DMS114 treated with DMSO at 0.1 percent for 48 hours (cell line): ENCODE measurements around the gene TCEANC2.
A peak's percentile ranks its signal among the peaks of the same experiment; 100 is the strongest.
"Not testable (repeated sequence)": the region's sequence is repeated elsewhere in the genome, so short reads cannot be mapped to it uniquely, and the experiment has no call there.

ENCODE experiments used
- DNase-seq: peaks from one replicate; lab custom pipeline; 2025; ENCODE audit not compliant: unreplicated experiment; lab: John Stamatoyannopoulos, UW

The TCEANC2 gene

DNA sequence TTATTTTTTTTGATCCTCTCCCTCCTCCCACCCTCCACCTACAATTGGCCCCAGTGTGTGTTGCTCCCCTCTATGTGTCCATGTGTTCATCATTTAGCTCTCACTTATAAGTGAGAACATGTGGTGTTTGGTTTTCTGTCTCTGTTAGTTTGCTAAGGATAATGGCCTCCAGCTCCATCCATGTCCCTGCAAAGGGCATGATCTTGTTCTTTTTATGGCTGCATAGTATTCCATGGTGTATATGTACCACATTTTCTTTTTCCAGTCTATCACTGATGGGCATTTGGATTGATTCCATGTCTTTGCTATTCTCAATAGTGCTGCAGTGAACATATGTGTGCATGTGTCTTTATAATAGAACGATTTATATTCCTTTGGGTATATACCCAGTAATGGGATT is 28.6 kb upstream of the TCEANC2 start:
- not testable (repeated sequence) for DNase-seq

DNA sequence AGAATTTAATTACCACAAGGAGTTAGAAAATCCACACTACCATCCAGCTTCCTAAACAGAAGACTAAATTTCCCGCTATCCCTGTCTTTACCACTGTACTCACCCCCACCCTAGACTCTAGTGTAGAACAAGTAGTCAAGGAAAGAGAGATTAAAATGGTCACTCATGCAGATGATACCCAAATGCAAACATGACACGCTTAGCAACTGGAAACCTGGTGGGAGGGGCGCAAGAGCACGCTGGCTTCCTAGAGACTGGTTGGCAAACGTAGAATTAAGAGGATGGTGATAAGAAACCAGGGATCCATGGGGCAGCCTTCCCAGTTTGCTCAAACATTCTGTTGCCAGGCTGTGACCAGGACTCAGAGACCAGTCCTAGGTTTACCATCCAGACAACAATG is 25.6 kb upstream of the TCEANC2 start:
- no peak for DNase-seq

DNA sequence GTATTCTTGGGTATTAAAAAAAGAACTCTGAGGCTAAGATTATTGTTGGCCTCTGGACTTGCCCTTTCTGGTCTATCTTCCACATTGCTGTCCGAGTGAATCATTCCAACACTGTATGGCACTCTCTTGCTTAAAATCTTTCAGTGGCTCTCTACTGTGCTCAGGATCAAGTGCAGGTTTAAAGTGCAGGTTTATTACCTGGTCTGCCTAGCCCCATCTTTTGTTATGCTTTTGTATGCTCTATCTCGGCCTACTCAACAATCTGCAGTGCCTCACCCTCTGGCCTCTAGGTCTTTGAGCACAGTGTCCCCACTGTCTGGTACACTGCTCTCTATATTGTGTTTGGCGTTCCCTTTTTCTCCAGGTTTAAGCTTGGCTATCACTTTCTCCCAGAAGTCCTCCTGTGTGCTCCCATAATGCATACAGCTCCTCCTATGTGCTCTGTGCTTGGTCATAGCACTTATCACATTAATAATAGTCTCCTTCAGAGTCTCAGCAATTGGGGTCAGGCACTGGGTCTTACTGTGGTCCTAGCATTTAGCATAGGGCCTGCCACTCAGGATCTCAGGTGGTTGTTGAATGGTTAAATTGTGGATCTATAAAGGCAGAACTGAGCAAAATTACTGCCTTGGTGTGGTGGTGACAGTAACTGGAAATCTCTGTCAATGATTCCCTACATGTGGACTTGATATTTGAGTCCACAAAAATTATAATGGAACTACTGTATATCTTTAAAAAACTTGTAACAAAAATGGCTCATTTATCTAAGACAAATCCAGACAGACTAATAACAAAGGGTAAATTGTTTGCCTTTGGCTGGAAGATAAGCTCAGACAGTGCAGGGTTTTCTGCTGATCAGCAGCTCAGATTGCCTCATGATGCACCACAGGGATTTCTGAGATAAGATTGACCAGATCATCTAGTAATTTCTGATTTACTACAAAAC is 24.8 kb upstream of the TCEANC2 start:
- DNase-seq, result no peak

DNA sequence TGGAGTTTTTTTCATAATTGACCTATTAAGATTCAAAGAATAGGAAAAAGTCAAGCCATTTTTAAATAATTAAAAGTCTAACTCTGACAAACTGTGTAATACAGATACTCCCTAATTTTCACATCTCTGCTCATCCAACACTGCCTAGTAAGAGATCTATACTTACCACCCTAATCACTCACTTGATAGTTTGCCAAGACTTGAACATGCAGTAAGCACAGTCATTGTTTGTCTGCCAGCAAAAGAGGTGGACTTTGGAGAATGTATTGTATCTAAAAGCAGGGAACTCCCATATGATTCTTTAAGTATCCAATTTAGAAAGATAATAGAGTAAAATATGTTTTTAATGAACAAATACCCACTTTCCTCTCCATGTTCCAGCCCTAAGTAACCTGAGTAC is 15.9 kb upstream of the TCEANC2 start:
- no peak for DNase-seq

DNA sequence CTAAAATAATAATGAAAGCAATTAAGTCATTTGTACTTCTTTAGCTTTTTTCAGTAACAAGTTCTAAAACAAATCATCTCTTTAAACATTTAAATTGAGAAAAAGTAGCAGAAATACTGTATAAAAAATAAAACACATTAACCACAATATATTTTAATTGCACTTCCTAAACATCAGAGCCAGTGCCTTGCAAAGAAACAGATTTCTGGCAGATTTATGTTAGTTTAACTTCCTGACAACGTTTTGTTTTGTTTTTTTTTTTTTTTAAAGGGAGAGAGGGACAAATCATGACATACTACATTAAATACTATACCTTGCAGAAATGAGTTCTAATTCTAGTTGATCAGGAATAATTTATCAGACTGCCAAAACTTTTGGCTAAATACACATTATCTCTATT is 11.6 kb upstream of the TCEANC2 start:
- DNase-seq, result no peak

DNA sequence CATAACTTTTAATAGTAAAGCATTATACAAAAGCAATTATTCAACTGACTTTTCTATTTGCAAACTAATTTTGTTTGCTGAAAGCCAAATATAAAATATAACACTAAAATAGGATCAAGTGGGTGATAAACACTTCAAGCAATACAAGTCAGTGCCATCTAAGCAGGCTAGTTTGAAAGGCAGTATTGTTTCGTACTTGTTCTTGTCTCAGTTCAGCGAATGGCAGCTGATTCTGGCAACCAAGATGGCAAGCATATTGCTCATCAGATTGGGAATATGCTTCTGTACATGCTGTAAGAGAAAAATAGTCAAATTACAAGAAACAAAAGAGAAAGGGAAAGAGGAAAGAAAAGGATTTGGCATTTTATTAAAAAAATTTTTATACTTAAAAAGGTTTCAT is 7.9 kb upstream of the TCEANC2 start:
- DNase-seq, result no peak

DNA sequence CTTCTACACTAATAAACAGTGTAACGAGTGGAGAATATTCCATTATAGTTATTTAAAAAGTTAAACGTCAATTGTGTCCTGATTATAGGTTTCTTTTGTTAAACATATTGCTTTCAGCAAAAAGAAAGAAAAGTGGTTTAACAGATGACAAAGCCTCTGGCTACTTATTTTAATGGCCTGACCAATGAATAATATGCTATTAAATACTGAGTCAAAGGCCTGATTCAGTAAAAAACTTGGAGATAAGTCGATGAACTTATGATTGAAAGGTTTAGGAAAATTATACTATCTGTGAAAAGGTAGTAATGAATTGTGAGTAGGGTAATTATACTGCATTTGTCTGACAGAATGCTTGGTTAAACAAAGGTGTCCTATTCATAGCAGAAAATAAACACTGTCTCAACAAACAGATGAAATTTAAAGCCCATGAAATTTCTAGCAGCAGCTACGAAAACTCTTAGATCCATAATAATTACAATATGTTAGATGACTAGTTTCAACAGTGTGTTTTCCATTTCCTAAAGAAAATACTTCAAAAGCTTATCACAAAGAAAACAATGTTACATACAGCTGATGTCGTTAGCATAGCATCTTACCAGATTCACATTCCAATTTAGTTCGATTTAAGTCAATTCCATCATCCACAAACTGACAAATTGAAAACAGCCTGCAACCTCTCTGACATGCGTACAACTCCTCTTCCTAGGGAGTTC is 6.6 kb upstream of the TCEANC2 start:
- no peak for DNase-seq

DNA sequence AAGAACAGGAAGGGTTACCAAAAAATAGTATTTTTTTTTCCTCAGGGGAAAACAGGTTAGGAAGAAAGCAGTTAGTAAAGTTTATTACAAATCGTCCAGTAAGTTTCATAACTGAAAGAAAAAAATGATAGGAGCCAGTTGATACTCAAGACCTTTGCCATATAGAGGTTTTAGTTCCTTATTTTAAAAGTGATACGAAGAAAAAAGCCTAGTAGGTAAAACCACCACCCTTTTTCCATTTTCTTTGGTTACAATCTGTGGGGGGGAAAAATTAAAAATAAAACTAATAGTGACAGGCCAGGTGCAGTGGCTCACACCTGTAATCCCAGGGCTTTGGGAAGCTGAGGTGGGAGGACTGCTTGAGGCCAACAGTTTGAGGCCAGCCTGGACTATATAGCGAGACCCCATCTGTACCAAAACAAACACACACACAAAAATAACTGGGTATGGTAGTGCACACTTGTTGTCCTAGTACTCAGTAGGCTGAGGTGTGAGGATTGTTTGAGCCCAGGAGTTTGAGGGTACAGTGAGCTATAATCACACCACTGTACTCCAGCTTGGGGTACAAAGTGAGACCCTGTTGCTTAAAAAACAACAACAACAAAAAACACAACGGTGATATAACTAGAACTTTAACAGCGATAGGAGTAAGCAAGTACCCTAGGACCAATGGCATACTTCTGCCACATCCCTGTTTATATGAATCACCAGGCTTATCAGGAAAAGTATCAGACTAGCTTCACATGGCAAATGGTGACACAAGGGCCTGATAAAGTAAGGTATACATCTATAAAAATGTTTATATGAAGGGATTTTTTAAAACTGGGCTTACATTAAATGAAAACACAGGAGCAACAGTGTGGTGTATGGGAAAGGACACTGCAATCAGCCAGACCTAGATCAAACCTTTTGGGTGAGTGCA is 5.8 kb upstream of the TCEANC2 start:
- no peak for DNase-seq

DNA sequence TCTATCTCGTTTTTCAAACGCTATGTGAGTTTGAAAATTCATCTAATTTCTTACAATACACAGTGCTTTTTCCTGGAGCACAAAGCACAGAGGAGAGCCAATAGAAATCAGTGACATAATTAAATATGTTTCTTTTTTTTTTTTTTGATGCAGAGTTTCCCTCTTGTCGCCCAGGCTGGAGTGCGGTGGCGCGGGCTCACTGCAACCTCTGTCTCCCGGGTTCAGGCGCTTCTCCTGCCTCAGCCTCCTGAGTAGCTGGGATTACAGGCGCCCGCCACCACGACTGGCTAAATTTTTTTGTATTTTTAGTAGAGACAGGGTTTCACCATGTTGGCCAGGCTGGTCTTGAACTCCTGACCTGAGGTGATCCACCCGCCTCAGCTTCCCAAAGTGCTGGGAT is 3.0 kb upstream of the TCEANC2 start:
- DNase-seq, result not testable (repeated sequence)

DNA sequence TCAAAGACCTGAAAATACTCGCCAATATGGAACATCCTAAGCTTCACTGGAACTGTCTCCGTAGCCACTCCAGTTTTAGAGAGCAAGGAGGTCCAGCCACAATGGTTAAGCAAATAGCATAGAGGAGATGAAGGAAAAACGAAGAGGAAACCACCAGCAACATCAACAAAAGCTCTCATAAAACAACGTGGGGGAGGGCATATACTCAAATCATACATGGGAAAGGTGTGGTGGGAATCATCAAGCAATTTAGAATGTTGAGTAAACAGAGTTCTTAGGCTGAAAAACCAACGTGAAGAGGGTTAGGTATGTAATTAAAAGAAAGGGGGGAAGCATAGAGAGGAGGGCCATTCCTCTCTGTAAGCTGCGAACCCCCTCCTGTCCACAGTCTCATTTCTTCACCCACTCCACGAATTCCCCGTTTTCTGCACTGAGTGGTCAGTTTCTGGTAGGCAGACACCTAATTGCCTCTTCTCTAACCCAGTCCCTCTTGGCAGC is 1.4 kb upstream of the TCEANC2 start:
- no peak for DNase-seq

DNA sequence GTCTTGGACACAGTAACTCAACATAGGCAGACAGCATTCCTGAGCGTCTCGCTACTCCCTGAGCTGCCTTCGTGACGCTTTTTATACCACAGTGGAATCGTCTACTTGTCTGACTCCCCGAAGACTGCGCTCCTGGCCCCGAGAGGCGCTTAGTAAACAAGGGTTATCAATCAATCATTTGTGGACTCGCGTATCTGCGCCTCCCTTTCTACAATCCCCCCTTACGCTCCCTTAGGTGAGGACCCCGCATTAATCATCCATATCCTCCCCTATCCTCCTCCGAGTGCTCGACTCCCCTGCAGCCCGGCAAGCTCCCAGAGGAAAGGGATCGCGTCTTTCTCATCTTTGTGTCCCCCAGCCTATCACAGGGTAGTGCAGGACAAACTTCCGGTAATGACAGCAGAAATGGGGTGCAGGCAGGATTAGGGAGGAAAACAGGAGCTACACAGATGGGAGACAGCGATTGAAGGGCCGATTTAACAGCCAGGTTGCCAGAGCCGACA is 926 bp upstream of the TCEANC2 start:
- DNase-seq, result peak; percentile 27

DNA sequence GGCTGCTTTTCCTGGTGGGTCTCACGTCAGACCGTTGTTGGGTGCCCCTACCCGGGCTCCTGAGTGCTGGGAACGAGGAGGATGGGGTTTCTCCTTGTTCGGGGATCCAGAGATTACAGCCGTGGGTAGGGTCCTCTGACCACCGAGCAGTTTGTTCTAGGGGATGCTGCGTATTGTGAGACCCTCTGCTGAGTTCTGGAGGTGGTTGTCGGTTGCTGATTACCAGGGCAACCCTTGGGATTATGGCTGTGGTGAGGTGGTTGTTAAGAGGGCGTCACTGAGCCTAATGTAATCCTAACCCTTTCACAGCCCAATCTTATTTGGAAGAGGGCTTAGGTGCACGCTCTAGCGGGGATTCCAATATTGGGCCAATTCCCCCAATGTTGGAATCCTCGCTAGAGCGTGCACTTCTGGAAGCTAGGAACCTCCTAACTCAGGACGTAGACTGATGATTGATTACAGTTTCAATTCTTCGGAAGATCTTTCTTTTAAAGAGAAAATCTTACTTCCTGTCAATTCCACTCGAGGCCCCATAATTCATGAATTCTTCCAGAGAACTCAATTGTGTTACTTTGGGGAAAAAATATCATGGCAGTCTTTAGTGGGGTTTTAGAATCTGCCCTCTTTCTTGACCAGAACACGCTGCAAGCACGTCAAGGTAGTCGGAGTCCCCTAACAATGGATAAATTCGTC is 483 bp downstream of the TCEANC2 start:
- no peak for DNase-seq

DNA sequence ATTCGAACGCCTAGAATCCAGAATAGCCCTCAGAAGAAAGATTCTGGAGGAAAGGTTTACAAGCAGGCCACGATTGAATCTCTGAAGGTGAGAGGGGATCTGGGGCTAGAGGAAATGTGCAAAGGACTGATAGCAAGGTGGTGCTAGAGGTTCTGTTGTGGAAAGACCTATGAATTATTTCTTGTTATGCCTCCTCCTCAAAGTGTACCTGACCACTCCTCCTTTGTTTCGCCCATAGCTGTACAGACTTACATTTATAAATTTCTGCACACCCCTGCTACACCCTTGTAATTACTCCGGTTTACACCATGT is 986 bp downstream of the TCEANC2 start:
- no peak for DNase-seq

DNA sequence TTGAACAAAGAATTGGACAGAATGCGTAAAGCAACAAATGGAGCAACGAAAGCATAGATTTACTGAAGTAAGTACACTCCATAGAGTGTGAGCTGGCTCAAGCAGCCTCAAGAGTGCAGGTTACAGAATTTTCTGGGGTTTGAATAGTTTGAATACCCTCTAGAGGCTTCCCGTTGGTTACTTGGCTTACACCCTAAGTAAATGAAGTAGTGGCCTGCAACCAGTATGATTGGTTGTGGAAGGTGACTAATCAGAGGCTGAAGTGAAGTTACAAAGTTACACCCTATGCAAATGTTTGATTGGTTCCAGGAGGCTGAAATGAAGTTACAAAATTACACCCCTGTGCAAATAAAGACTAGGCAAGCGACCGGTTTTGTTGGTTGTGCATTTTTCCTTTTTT is 10.9 kb downstream of the TCEANC2 start:
- no peak for DNase-seq

DNA sequence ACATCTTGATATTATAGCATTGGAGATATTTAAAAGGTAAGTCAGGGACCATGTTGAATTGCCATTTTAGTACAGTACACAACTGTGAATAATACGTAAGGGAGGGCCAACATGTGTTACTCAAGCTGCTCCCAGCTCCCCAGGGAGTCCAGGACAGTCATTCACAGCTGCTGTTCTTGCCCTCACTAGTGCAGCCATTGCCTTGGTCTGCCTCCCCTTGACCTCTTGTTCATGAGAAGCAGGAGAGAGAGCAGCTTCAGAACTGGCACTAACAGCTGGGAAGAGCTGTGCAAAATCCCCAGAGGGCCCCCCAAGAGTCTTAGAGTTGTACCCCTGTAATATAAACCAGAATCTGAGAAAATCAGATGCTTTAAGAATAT is 16.4 kb downstream of the TCEANC2 start:
- DNase-seq, result no peak

DNA sequence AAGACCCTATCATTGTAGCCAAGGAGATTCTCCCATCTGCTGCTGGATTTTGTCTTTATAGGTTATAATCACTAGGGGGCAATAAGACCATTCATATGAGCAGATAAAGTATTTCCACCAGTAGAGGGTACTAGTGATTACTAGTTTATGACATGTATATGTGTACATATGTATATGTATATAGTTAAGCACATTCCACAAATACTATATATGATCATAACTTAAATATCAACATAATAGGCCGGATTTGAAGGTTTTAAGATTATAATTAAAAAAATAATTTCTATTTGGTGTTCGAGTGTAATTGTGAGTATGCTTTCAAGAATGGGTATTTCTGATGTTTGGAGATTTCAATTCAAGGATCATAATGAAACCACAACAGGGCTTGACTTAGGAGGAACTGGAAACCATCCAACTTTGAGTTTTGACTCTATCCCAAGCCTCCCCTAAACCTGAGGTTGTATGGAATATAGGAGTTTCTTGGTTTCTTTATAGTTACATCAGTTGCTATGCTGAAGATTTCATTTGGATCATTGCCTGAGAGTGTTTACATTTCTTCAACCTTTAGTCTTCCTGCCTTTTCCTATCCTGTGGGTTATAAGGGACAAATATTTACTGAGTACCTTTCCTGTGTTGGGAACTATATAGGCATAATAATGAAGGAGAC is 16.9 kb downstream of the TCEANC2 start:
- DNase-seq, result peak; percentile 79

DNA sequence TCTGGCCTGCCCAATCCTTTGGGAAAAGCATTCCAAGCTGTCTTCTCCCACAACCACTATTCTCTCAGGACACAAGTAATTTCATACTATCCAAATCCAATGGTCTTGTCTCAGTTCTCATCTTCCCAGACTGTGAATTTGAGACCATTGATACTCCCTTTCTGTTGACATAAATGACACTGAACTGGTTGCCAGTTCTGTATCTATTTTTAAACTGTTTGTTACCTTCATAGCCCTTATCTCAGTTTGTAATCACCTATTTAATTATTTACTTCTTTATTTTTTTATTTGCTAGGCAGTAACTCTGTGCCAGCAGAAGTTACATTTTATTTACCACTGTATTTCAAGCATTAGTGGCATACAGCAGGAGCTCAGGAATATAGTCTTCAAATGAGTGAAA is 24.0 kb downstream of the TCEANC2 start:
- DNase-seq, result no peak

DNA sequence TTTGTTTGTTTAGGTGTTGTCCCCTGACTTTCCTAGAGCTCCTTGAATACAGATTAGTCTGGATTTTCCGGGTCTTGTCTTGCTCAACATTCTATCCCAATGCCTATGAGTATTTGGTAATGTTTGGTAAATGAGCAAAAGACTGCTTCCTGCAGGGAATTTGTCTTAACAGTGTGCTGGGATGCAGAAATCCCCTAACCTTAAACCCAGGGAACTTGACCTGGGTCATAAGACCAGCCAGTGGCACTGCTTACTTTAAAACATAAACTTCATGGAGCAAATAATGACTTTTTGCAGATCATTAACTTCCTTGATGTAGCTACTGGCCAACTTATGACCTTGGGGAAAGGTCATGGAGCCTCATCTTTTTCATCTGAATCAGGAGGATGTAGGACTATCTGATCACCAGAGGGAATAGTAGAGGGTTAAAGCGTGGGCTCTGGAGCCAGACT is 27.2 kb downstream of the TCEANC2 start:
- no peak for DNase-seq

DNA sequence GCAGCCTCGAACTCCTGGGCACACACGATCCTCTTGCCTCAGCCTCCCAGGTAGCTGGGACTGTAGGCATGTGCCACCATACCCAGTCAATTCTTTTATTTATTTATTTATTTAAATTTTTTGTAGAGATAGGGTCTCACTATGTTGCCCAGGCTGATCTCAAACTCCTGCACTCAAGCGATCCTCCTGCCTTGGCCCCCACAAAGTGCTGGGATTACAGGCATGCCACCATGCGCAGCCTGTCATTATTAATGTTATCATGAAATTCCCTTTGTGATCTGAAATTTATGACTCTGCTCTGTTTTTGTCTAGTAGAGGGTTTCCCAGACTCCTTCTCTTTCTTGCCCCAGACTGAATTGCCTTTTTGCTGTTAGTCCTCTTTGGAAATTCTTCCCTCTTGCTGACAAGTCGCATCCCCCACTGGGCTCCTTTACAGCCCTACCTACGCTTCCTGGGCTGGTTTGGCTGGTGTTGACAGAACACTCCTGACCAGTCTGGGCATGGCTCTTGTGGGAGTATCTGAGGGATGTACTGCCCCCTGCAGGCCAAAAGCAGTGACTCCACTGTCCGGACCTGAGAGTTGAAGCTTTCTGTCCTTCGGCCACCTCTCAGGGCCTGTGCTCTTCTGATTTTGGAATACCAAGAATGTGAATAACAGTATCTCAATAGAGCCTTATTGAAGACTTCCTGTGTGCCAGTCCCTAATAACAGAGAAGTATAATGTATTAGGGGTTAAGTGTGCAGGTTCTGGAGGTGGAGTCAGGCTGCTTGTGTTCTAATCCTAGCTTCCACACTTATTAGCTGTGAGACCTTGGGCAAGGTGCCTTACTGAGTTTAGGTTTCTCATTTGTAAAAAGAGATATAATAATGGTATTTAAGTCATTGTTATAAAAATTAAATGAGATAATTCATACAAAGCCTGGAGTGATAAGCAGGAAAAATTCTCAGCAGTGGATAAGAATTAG is 28.2 kb downstream of the TCEANC2 start:
- DNase-seq, result no peak
